IPS-NIHi7 (cell line): ENCODE measurements around the gene RBM17.
"Not testable (repeated sequence)": the region's sequence is repeated elsewhere in the genome, so short reads cannot be mapped to it uniquely, and the experiment has no call there.

Source experiments
- DNase-seq: peaks from one replicate; pipeline ENCODE4 v3.0.0; 2012; ENCODE audit warnings: mixed read lengths; ENCODE audit errors: extremely low spot score

RBM17 gene

GRCh38 chr10:6112893-6113292 is 24.1 kb downstream of the RBM17 start:
- DNase-seq, result no peak

GRCh38 chr10:6114299-6114698 is 25.5 kb downstream of the RBM17 start:
- no peak for DNase-seq

GRCh38 chr10:6114805-6115341 is 26.0 kb downstream of the RBM17 start:
- no peak for DNase-seq

GRCh38 chr10:6115411-6115810 is 26.6 kb downstream of the RBM17 start:
- no peak for DNase-seq

GRCh38 chr10:6115824-6116350 is 27.1 kb downstream of the RBM17 start:
- DNase-seq, result no peak

- DNase-seq, result no peak
These were observed 28.0 kb downstream of the RBM17 start for GRCh38 chr10:6116806-6117205.

- no peak for DNase-seq
These were observed 28.9 kb downstream of the RBM17 start for GRCh38 chr10:6117711-6118110.

- DNase-seq, result no peak
These were observed 30.6 kb downstream of the RBM17 start for GRCh38 chr10:6119423-6119822.

GRCh38 chr10:6119962-6120361 is 31.1 kb downstream of the RBM17 start:
- DNase-seq, result no peak

GRCh38 chr10:6120691-6121090 is 31.9 kb downstream of the RBM17 start:
- no peak for DNase-seq

GRCh38 chr10:6121146-6121545 is 32.3 kb downstream of the RBM17 start:
- DNase-seq, result no peak

GRCh38 chr10:6123532-6123931 is 34.7 kb downstream of the RBM17 start:
- no peak for DNase-seq

- DNase-seq, result no peak
These were observed 35.8 kb downstream of the RBM17 start for GRCh38 chr10:6124666-6125065.

- DNase-seq, result not testable (repeated sequence)
These were observed 38.6 kb downstream of the RBM17 start for GRCh38 chr10:6127461-6127860.

GRCh38 chr10:6128087-6128486 is 39.3 kb downstream of the RBM17 start:
- DNase-seq, result no peak

- peak; percentile 49 for DNase-seq
These were observed 39.9 kb downstream of the RBM17 start for GRCh38 chr10:6128591-6129251.

GRCh38 chr10:6130848-6131470 is 42.1 kb downstream of the RBM17 start:
- DNase-seq, result no peak

- DNase-seq, result no peak
These were observed 44.7 kb downstream of the RBM17 start for GRCh38 chr10:6133331-6134098.

- no peak for DNase-seq
These were observed 45.4 kb downstream of the RBM17 start for GRCh38 chr10:6134099-6134823.

- DNase-seq, result no peak
These were observed 46.2 kb downstream of the RBM17 start for GRCh38 chr10:6135039-6135438.

- no peak for DNase-seq
These were observed 46.8 kb downstream of the RBM17 start for GRCh38 chr10:6135589-6136168.
